HG02943 (cell line): ENCODE results near the gene RCAN2.

Experiments
- ATAC-seq: cut with Tn5 transposase; IDR thresholded peaks from one replicate; pipeline ENCODE4 v1.9.1; 2021; ENCODE audit warnings: mild to moderate bottlenecking, low read depth, moderate library complexity; ENCODE audit not compliant: unreplicated experiment

RCAN2 gene

GRCh38 chr6:46491201-46491627 is at the start of gene RCAN2:
RCAN2 (minus strand) TSS chr6:46491449.
- ATAC-seq = peak; percentile 51

GRCh38 chr6:46539866-46540265 is 48.6 kb upstream of the RCAN2 start:
- ATAC-seq = no peak

DNA sequence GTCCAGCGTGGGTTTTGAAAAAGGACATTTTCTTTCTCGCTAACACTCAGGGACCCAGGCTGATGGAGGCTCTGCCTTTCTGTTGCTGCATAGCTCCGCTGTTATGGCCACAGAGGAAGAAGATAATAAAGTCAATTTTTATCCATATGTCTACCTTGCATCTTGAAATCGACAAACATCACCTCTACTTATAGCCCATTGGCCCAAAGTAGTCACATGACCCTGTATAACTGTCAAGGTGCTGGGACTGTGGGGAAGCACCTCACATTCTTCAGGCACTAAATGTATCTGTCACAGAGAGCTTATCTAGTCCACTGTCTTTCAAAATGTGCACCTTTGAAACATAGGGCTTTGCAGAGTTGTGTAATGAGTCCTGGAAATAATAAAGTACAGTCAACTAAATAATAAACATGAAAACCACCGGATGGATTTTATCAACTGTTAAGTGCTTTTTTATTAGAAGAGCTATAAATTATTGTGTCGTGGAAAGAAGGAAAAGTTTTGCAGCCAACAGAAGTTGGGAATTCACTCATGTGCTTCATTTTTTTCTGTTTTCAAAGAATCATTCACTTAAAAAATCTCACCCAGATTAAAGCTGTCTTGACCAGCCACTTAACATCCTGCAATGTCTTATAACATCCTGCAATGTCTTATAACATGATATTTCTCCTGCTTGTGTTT is 47.7 kb upstream of the RCAN2 start:
- ATAC-seq = no peak

- ATAC-seq = no peak
Observed at GRCh38 chr6:46530896-46531295, 39.6 kb upstream of the RCAN2 start.

- no peak for ATAC-seq
Observed at GRCh38 chr6:46528961-46529750, 37.9 kb upstream of the RCAN2 start.

DNA sequence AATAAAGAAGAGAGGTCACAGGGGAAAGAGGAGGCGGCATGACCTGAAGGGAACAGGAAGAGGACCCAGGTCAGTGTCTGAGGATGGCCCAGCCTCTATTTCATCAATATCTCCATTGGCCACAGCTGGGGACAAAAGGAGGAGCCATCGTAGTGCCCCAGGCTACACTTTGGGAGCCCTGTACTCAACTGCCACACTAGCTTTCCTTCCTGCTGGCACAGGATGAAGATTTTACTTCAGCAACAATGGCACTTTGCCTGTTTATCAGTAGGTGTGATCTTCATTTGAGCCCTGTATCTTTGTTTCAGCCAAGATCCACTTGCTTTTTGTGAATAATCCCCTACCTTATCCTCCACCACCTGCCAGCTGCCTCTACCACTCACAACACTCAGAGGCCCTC is 35.4 kb upstream of the RCAN2 start:
- ATAC-seq = no peak

DNA sequence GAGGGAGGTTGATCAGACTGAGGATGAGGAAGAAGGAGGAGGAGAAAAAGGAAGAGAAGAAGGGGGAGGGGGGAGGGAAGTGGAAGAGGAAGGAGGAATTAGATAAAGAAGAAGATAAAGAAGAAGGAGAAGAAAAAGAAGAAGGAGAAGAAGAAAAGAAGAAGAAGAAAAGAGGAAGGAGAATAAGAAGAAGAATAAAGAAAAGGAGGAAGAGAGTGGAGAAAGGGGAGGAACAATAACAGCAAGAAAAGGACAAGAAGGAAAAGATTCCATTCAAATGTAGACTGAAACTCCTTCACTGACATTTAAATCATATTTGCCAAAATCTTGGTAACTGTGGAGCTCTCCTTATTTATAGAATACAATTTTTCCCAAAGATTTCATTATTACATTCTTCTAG is 34.3 kb upstream of the RCAN2 start:
- ATAC-seq = no peak

- no peak for ATAC-seq
Observed at GRCh38 chr6:46521464-46521971, 30.3 kb upstream of the RCAN2 start.

DNA sequence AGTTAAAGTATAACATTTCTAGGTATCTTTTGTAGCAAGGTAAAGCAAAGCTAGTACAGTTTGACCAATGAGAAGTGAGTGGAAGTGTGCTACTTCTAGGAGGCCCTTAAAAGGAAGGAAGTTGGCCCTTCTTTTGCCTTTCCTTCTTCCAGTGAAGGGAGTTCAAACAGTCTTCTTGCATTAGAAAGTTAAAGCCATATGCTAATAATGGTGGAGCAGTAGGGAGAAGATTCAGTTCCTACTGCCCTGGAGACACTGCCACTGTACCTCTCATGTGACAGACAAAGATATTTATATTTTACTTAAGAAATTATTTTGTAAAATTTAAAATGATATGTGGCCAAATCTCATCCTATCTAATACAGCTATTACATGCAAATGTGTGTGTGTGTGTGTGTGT is 26.0 kb upstream of the RCAN2 start:
- ATAC-seq = no peak

- no peak for ATAC-seq
Observed at GRCh38 chr6:46513533-46513932, 22.3 kb upstream of the RCAN2 start.

DNA sequence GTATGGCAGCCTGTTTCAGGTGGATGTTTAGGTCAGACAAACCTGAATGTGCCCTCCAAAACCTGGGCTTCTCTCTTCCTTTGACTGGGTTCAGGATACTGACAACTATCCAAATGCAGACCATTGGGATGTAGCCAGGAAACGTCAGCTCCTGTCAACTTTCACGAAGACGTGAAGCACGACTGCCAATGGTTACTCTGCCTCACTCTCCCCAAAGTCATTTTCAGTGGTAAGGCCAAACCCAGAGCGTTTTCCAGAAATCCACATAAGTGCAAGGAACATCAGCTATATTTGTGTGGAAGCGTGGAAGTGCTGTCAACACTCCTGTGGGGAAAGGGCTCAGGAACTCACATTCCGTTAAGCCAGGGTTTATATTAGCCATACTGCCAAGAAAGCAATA is 20.1 kb upstream of the RCAN2 start:
- no peak for ATAC-seq

- ATAC-seq = no peak
Observed at GRCh38 chr6:46510651-46511050, 19.4 kb upstream of the RCAN2 start.

DNA sequence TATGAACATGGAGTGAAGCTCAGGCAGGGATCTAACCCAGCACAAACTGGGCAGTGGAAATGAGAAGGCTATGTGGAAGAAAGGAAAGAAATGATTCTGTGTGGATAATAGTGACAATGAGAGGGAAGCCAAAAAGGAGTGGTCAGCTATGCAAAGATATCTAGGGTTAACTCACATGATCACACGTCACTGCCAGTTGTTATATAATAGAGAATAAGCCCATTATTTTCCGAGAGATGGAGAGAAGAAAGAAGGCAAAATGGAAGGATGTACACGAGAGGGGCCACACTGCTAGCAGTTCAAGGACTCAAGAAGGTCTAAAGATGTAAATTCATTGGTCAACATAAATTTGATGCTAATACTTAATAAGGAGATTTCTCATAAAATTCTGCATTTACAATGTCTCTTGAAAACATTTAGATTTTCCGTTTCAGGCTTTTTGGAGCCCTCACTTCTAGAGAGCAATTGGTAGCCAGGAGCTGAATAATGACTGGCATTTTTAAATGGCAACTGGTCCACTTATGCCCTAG is 18.8 kb upstream of the RCAN2 start:
- ATAC-seq = no peak

DNA sequence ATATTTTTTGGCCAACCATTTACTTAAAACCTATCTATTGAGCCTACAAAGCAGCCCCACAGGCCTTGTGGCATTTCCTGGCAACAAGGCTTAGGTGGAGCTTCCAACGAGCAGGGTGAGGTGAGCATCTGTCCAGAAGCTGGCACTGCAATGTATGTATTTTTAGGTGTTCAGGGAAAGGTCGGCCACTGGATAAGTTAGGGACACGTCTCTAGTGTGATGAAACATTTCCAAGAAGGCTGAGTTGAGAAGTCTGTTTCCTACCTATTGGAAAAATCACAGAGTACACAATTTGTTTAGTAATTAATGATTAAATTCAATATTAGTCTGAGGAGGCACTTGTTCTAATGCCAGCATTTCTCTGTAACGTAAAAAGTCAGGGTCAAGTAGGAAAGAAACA is 17.8 kb upstream of the RCAN2 start:
- no peak for ATAC-seq

DNA sequence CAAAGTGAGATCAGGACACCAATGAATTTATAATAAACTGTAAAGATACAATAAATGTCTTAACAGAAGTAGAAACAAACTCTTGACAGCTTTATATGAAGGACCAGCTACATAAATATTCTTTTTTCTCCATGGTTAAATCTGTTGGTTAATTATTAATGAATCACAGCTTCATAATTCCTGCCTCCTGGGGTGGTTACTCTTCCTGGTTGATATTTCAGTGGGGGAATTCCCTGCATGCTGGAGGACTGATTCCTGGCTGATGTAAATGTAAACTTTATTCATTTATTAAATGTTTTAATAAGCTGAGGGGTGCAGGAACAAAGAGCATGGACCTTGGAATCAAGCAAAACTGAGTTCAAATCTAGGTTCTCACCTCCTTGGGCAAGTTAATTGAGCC is 16.2 kb upstream of the RCAN2 start:
- no peak for ATAC-seq

- ATAC-seq = no peak
Observed at GRCh38 chr6:46505693-46506512, 14.7 kb upstream of the RCAN2 start.

DNA sequence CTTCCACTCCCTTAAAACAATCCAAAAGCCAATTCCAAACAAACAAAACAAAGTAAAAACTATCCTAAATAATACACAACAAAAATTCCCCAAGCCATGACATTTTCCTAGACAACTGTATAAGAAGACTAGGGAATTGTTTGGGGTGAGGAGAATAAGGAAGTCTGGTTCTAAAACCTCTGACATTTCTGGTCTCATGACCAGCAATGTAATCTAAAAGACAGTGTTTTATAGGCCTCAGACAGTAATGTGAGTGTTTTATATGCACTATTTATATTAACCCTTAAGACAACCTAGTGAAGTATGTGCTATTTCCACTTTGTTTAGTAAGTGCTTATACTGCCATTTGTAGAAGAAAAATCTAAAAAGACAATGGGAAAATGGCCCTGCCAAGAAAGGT is 13.0 kb upstream of the RCAN2 start:
- ATAC-seq = no peak

DNA sequence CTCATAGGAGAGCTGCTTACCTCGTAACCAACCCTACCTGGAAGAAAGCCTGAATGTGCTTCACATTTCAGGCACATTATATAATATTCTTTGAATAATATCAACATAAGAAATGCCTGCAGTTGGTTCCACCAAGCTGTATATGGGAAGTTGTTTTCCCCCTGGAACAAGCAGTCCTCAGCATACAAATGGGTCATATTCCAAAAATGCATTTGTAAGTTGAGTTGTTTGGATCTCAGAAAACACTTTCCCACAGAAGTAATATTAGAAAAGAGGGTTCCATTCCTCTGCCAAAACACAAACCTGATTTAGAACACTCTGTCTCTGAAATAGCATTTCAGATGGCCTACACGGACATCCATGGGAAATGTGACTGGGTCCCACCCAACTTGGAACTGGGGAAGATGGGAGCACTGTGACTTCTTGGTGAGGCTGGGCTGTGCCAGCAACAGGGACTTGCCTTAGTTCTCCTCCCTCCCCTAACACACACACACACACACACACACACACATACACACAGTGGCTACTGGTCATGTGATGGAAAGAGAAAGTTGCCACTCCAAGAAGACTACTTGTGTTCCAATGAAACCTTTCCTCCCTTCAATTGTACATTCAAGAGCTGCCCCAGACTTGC is 11.4 kb upstream of the RCAN2 start:
- no peak for ATAC-seq

- ATAC-seq = no peak
Observed at GRCh38 chr6:46501136-46502089, 10.2 kb upstream of the RCAN2 start.
